ENCODE data around the gene RASAL2. TPM values are rescaled to one million over a fixed set of nuclear protein-coding genes. Genes with fewer than 3 reads are reported as not detected.

RASAL2 gene
- polyA plus RNA-seq, 2 of the 4 experiments (the other 2 are of a cell fraction) = 7.1 to 17.6 TPM

GRCh38 chr1:178477841-178478240 lies 383.9 kb downstream of the RASAL2 start:
- ChIA-PET POLR2A (no interaction called here), CTCF (no interaction called here)
- ATAC-seq (no peak), FAIRE-seq (no peak), DNase-seq (ENCODE audit: low read depth in 1 of 2, low spot score in 1 of 2) (no peak)
- TF ChIP-seq RARB (CRISPR knock-in tag; IDR thresholded peaks at IDR 0.05) (no peak), HMGXB4 (CRISPR knock-in tag; IDR thresholded peaks at IDR 0.05; ENCODE audit: borderline replicate concordance) (no peak), HDAC2 (IDR thresholded peaks at IDR 0.05) (no peak), GATA3 (IDR thresholded peaks at IDR 0.05; ENCODE audit: borderline replicate concordance) (no peak), HEYL (CRISPR knock-in tag; IDR thresholded peaks at IDR 0.05) (no peak), CBX2 (IDR thresholded peaks at IDR 0.05; ENCODE audit: borderline replicate concordance, low read depth) (no peak), RNF2 (IDR thresholded peaks at IDR 0.05; ENCODE audit: borderline replicate concordance, low read depth) (no peak), KDM1A (IDR thresholded peaks at IDR 0.05; ENCODE audit: low read depth) (no peak), EHF (CRISPR knock-in tag; IDR thresholded peaks at IDR 0.05) (no peak), FOXS1 (CRISPR knock-in tag; IDR thresholded peaks at IDR 0.05) (no peak), ZC3H11A (IDR thresholded peaks at IDR 0.05) (no peak), HOXA7 (CRISPR knock-in tag; IDR thresholded peaks at IDR 0.05) (no peak), MYC (IDR thresholded peaks at IDR 0.05; ENCODE audit: borderline replicate concordance, low read length) (no peak), POLR2A (IDR thresholded peaks at IDR 0.05; ENCODE audit: low read length) (no peak)
- Histone ChIP-seq H3K4me3 (no peak overlapping the region), H3K4me1 (no peaks in the 10 kb centered on the region), H3K27ac (no peak overlapping the region), H3K4me2 (no peak overlapping the region), H3K9me3 (no peaks in the 10 kb centered on the region)
- WGBS (ENCODE audit: missing lambda C conversion rate) = 49% methylated on average over 1 of the region's 1 CpG

- H3K4me3 ChIP-seq = no peak overlapping the region
- H3K4me2 ChIP-seq = no peak overlapping the region
- H3K9me3 ChIP-seq = no peaks in the 10 kb centered on the region
- DNase-seq (ENCODE audit: low read depth in 1 of 2, low spot score in 1 of 2) = no peak
- no peaks in the 10 kb centered on the region for H3K4me1 ChIP-seq
- 95% methylated on average over 5 of the region's 5 CpGs for WGBS (ENCODE audit: missing lambda C conversion rate)
- no peak for ATAC-seq
- TF ChIP-seq MAFK (IDR thresholded peaks at IDR 0.05; ENCODE audit: partially characterized antibody) = no peak
- no peak for TF ChIP-seq MAX (IDR thresholded peaks at IDR 0.05)
- TF ChIP-seq PBX3 (IDR thresholded peaks at IDR 0.05) = no peak
- FAIRE-seq = no peak
- CTCF ChIA-PET = no interaction called here
- POLR2A ChIA-PET = no interaction called here
- no peak overlapping the region for H3K27ac ChIP-seq
Observed at GRCh38 chr1:178483251-178483957, 389.5 kb downstream of the RASAL2 start.

- FAIRE-seq = no peak
- ChIA-PET POLR2A (no interaction called here), CTCF (interaction anchor here (0.6 kb wide), 2 partner anchors 95 to 127 kb away, joined by 3 to 4 read pairs; no protein-coding TSS in a partner anchor)
- 76% methylated on average over 3 of the region's 3 CpGs for WGBS (ENCODE audit: missing lambda C conversion rate)
- Histone ChIP-seq H3K4me2 (no peak overlapping the region), H3K4me3 (no peak overlapping the region), H3K4me1 (no peaks in the 10 kb centered on the region), H3K9me3 (no peaks in the 10 kb centered on the region), H3K27ac (no peak overlapping the region)
- TF ChIP-seq REST (IDR thresholded peaks at IDR 0.05) = no peak
- DNase-seq (ENCODE audit: low read depth in 1 of 2, low spot score in 1 of 2) = no peak
- ATAC-seq = no peak
Observed at GRCh38 chr1:178484698-178485225, 390.9 kb downstream of the RASAL2 start.

Measured in A549 (cell line).